ENCODE data around the gene SLC4A8.
"Not testable (repeated sequence)": the region's sequence is repeated elsewhere in the genome, so short reads cannot be mapped to it uniquely, and the experiment has no call there.

DNA sequence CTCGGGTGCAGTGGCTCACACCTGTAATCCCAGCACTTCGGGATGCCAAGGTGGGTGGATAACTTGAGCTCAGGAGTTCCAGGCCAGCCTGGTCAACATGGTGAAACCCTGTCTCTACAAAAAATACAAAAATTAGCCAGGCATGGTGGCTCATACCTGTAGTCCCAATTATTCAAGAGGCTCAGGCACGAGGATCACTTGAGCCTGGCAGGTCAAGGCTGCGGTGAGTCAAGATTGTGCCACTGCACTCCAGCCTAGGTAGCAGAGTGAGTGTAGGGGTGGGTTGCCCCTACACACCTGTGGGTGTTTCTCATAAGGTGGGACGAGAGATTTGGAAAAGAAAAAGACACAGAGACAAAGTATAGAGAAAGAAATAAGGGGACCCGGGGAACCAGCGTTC is 29.4 kb downstream of the SLC4A8 start:
- TF ChIP-seq SNAI2 (CRISPR knock-in tag; IDR thresholded peaks at IDR 0.05); ZFP30 (CRISPR knock-in tag; IDR thresholded peaks at IDR 0.05); ZNF565 (CRISPR knock-in tag; conservative IDR thresholded peaks at IDR 0.05; ENCODE audit: low read depth); ESRRG (CRISPR knock-in tag; IDR thresholded peaks at IDR 0.05); TCF4 (CRISPR knock-in tag; IDR thresholded peaks at IDR 0.05; ENCODE audit: borderline replicate concordance); PPARA (CRISPR knock-in tag; IDR thresholded peaks at IDR 0.05; ENCODE audit: borderline replicate concordance); GLIS3 (CRISPR knock-in tag; IDR thresholded peaks at IDR 0.05): not testable (repeated sequence)
- TF ChIP-seq, protein P1, sequence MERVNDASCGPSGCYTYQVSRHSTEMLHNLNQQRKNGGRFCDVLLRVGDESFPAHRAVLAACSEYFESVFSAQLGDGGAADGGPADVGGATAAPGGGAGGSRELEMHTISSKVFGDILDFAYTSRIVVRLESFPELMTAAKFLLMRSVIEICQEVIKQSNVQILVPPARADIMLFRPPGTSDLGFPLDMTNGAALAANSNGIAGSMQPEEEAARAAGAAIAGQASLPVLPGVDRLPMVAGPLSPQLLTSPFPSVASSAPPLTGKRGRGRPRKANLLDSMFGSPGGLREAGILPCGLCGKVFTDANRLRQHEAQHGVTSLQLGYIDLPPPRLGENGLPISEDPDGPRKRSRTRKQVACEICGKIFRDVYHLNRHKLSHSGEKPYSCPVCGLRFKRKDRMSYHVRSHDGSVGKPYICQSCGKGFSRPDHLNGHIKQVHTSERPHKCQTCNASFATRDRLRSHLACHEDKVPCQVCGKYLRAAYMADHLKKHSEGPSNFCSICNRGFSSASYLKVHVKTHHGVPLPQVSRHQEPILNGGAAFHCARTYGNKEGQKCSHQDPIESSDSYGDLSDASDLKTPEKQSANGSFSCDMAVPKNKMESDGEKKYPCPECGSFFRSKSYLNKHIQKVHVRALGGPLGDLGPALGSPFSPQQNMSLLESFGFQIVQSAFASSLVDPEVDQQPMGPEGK (CRISPR knock-in tag; IDR thresholded peaks at IDR 0.05; ENCODE audit: borderline replicate concordance): not testable (repeated sequence)
- TF ChIP-seq, protein P2, sequence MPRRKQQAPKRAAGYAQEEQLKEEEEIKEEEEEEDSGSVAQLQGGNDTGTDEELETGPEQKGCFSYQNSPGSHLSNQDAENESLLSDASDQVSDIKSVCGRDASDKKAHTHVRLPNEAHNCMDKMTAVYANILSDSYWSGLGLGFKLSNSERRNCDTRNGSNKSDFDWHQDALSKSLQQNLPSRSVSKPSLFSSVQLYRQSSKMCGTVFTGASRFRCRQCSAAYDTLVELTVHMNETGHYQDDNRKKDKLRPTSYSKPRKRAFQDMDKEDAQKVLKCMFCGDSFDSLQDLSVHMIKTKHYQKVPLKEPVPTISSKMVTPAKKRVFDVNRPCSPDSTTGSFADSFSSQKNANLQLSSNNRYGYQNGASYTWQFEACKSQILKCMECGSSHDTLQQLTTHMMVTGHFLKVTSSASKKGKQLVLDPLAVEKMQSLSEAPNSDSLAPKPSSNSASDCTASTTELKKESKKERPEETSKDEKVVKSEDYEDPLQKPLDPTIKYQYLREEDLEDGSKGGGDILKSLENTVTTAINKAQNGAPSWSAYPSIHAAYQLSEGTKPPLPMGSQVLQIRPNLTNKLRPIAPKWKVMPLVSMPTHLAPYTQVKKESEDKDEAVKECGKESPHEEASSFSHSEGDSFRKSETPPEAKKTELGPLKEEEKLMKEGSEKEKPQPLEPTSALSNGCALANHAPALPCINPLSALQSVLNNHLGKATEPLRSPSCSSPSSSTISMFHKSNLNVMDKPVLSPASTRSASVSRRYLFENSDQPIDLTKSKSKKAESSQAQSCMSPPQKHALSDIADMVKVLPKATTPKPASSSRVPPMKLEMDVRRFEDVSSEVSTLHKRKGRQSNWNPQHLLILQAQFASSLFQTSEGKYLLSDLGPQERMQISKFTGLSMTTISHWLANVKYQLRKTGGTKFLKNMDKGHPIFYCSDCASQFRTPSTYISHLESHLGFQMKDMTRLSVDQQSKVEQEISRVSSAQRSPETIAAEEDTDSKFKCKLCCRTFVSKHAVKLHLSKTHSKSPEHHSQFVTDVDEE (CRISPR knock-in tag; IDR thresholded peaks at IDR 0.05): not testable (repeated sequence)
- TF ChIP-seq, protein P3, sequence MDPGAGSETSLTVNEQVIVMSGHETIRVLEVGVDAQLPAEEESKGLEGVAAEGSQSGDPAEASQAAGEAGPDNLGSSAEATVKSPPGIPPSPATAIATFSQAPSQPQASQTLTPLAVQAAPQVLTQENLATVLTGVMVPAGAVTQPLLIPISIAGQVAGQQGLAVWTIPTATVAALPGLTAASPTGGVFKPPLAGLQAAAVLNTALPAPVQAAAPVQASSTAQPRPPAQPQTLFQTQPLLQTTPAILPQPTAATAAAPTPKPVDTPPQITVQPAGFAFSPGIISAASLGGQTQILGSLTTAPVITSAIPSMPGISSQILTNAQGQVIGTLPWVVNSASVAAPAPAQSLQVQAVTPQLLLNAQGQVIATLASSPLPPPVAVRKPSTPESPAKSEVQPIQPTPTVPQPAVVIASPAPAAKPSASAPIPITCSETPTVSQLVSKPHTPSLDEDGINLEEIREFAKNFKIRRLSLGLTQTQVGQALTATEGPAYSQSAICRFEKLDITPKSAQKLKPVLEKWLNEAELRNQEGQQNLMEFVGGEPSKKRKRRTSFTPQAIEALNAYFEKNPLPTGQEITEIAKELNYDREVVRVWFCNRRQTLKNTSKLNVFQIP (CRISPR knock-in tag; IDR thresholded peaks at IDR 0.05; ENCODE audit: borderline replicate concordance, low read depth): not testable (repeated sequence)
